OCI-LY7 (cell line): ENCODE data around the gene AP2A1.

Experiments
- EZH2phosphoT487 ChIP-seq: fragments of 200-600 bp; sonication (generic); IDR thresholded peaks from 2 replicates; pipeline ENCODE4 v1.6.1; 2018; ENCODE audit warnings: low read depth, borderline replicate concordance, mild to moderate bottlenecking, mixed run types, antibody characterized with exemption, low read length, moderate library complexity, mixed read lengths
- TF ChIP-seq, protein P1 (sequence below): fragments of 200-600 bp; sonication (generic); conservative IDR thresholded peaks from 2 replicates; pipeline ENCODE4 v1.5.1; 2014; ENCODE audit warnings: mild to moderate bottlenecking, antibody characterized with exemption, low read length, moderate library complexity, mixed read lengths

- TF ChIP-seq, protein P1, sequence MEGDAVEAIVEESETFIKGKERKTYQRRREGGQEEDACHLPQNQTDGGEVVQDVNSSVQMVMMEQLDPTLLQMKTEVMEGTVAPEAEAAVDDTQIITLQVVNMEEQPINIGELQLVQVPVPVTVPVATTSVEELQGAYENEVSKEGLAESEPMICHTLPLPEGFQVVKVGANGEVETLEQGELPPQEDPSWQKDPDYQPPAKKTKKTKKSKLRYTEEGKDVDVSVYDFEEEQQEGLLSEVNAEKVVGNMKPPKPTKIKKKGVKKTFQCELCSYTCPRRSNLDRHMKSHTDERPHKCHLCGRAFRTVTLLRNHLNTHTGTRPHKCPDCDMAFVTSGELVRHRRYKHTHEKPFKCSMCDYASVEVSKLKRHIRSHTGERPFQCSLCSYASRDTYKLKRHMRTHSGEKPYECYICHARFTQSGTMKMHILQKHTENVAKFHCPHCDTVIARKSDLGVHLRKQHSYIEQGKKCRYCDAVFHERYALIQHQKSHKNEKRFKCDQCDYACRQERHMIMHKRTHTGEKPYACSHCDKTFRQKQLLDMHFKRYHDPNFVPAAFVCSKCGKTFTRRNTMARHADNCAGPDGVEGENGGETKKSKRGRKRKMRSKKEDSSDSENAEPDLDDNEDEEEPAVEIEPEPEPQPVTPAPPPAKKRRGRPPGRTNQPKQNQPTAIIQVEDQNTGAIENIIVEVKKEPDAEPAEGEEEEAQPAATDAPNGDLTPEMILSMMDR: no peak
- no peak for TF ChIP-seq EZH2phosphoT487
Measured at GRCh38 chr19:49779731-49780555, 13.1 kb downstream of the AP2A1 start.
